Measurements from ENCODE around the gene ACKR3.

- TF ChIP-seq EZH2 (IDR thresholded peaks at IDR 0.05; ENCODE audit: low read length, missing control alignments): no peak
- TF ChIP-seq CTCF (conservative IDR thresholded peaks at IDR 0.05 in 1 of 2, IDR thresholded peaks at IDR 0.05 in 1 of 2; ENCODE audit: low read depth in 1 of 2, low read length in 2 of 2): no peak
Measured at GRCh38 chr2:236602678-236603077, 33.1 kb downstream of the ACKR3 start.
